IPS-20b (cell line): ENCODE results near the gene TCEAL8.

Experiments used
- H3K27ac ChIP-seq: one replicate; pipeline ENCODE4 v1.5.1; 2013; ENCODE audit warnings: low read length
- H3K27me3 ChIP-seq: 2 replicates; pipeline ENCODE4 v1.6.1; 2013; ENCODE audit warnings: mild to moderate bottlenecking, low read length, inconsistent platforms; ENCODE audit not compliant: insufficient read depth
- H3K36me3 ChIP-seq: 2 replicates; pipeline ENCODE4 v1.6.1; 2013; ENCODE audit warnings: low read depth, mild to moderate bottlenecking, inconsistent platforms, low read length, moderate library complexity; ENCODE audit not compliant: insufficient read depth
- H3K4me1 ChIP-seq: 2 replicates; pipeline ENCODE4 v1.6.1; 2013; ENCODE audit warnings: mild to moderate bottlenecking, control low read depth, inconsistent platforms, low read length, moderate library complexity; ENCODE audit not compliant: insufficient read depth
- H3K4me3 ChIP-seq: 2 replicates; pipeline ENCODE4 v1.5.1; 2013; ENCODE audit warnings: mild to moderate bottlenecking, low read length, inconsistent platforms
- H3K9ac ChIP-seq: 2 replicates; pipeline ENCODE4 v1.6.1; 2013; ENCODE audit warnings: low read depth, mild to moderate bottlenecking, inconsistent platforms, low read length, moderate library complexity
- H3K9me3 ChIP-seq: 2 replicates; pipeline ENCODE4 v1.6.1; 2013; ENCODE audit warnings: mild to moderate bottlenecking, low read depth, low read length, inconsistent platforms; ENCODE audit not compliant: insufficient read depth

Gene TCEAL8

DNA sequence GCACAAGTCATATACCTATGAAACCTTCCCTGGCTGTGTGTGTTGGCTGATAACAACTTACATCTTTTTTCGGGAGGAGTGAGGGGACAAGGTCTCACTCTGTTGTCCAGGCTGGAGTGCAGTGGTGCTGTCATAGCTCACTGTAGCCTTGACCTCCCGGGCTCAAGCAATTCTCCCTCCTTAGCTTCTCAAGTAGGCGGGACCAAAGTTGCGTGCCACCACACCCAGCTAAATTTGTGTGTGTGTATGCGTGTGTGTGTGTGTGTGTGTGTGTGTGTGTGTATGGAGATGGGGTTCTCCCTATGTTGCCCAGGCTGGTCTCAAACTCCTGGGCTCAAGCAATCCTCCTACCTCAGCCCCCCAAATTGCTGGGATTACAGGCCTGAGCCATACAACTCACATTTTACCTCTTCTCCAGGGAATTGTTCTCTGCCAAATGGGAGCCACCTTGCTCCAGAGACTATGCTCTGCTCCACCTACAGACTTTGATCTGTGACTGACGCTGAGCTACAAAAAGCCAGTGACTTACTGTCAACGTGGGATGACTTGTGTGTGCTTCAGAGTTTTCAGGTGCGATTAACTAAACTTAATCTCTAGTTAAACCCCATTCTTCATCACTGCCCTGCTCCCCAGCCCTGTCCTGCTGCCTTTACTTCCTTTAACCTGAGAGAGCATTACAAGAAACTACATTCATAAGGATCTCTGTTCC is 42.1 kb downstream of the TCEAL8 start:
- H3K9ac ChIP-seq = no peak overlapping the region

DNA sequence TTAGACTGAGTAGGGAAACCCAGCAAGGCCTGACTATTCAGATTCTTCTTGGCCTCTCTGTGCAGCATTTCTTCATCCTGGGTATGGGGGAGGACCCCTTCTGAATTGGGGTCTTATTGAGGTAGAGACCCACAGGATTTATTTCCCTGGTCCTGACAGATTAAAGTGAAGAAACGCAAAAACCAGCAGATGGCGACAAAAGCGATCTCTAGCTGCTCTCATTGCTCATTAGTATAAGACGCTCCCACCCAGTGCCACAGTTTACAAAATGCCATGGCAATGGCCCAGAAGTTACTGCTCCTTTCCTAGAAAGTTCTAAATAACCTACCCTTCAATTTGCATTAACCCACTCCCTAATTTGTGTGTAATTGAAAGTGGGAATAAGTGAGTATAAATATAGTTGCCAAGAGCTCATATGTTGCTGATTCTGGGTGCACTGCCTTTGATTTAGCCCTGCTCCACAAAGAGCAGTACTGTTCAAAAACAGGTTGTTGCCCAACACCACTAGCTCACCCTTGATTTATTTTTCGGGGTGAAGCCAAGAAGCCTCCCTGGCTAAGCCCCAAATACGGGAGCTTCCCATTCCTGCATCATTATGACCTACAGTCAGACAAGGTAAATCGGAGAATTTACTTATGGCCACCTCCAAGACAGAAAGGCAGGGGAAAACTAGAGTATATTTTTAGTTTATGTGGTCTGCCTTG is 43.8 kb downstream of the TCEAL8 start:
- H3K27me3 ChIP-seq = no peaks in the 10 kb centered on the region
- H3K9ac ChIP-seq = no peak overlapping the region
- H3K36me3 ChIP-seq = peaks cover 1% of the 10 kb centered on the region; the same call in 1 of the 2 replicates
- no peaks in the 10 kb centered on the region for H3K9me3 ChIP-seq
- H3K4me3 ChIP-seq = no peak overlapping the region
- H3K4me1 ChIP-seq = no peaks in the 10 kb centered on the region
- no peak overlapping the region for H3K27ac ChIP-seq

More for the DNA sequence above, 42.1 kb downstream of the TCEAL8 start:
- Histone ChIP-seq H3K9me3 (no peaks in the 10 kb centered on the region), H3K27ac (no peak overlapping the region), H3K4me3 (no peak overlapping the region), H3K27me3 (no peaks in the 10 kb centered on the region), H3K4me1 (peaks cover 5% of the 10 kb centered on the region; the same call in 1 of the 2 replicates), H3K36me3 (peaks cover 13% of the 10 kb centered on the region)

DNA sequence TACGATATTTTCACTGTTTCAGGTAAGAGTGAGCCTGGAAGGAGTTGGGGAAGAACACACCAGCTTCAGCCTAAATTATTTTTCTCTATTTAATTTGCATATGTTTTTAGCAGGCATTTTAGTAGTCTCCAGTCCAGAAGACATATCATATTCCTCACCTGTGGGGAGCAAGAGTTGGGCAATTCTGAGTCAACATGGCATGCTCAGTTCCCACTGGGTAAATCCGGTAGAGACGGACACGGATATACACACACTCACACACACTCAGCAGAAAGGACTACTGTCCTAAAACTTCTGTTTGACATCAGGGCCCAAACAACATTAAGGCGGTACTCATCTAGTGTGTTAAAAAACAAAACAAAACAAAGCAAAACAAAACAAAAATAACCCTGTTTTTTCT is 44.9 kb downstream of the TCEAL8 start:
- Histone ChIP-seq H3K27me3 (no peaks in the 10 kb centered on the region), H3K36me3 (no peaks in the 10 kb centered on the region), H3K9ac (no peak overlapping the region), H3K4me1 (no peaks in the 10 kb centered on the region), H3K27ac (no peak overlapping the region), H3K9me3 (no peaks in the 10 kb centered on the region), H3K4me3 (no peak overlapping the region)
